ENCODE measurements around the gene ZDHHC18. TPM values are rescaled to one million over a fixed set of nuclear protein-coding genes. Genes with fewer than 3 reads are reported as not detected.
"Not testable (repeated sequence)": the region's sequence is repeated elsewhere in the genome, so short reads cannot be mapped to it uniquely, and the experiment has no call there.

ZDHHC18 gene
- total RNA-seq, 6 experiments from 2014 or later: 9.6 to 16.9 (median 14.1) TPM

GRCh38 chr1:26810105-26810504 lies 16.4 kb upstream of the ZDHHC18 start:
- Histone ChIP-seq H3K4me1 (peaks cover 0 to 33% (median 9%) of the 10 kb centered on the region in 4 donors), H3K27ac (peak overlapping the region in 2 of 3 donors; percentile 77 to 78)
- ATAC-seq (peak; percentile 72 to 81 (median 78)), DNase-seq (peak in 1 of 3 donors; percentile 41)
- H3K4me3 ChIP-seq, H3K9me3 ChIP-seq, H3K36me3 ChIP-seq, H3K27me3 ChIP-seq: not testable (repeated sequence)
- WGBS (ENCODE audit: insufficient coverage, low coverage, low lambda C conversion rate, missing lambda C conversion rate): 0% methylated on average over 3 of the region's 11 CpGs
- TF ChIP-seq, protein P1, sequence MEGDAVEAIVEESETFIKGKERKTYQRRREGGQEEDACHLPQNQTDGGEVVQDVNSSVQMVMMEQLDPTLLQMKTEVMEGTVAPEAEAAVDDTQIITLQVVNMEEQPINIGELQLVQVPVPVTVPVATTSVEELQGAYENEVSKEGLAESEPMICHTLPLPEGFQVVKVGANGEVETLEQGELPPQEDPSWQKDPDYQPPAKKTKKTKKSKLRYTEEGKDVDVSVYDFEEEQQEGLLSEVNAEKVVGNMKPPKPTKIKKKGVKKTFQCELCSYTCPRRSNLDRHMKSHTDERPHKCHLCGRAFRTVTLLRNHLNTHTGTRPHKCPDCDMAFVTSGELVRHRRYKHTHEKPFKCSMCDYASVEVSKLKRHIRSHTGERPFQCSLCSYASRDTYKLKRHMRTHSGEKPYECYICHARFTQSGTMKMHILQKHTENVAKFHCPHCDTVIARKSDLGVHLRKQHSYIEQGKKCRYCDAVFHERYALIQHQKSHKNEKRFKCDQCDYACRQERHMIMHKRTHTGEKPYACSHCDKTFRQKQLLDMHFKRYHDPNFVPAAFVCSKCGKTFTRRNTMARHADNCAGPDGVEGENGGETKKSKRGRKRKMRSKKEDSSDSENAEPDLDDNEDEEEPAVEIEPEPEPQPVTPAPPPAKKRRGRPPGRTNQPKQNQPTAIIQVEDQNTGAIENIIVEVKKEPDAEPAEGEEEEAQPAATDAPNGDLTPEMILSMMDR (IDR thresholded peaks at IDR 0.05): peak; percentile 63 to 77 (median 66)
- intact Hi-C loops (cut with DNase I): loop anchor here (10.0 kb wide), 1 partner anchor 65 kb away; no protein-coding TSS in a partner anchor

GRCh38 chr1:26811057-26811456 lies 15.4 kb upstream of the ZDHHC18 start:
- Histone ChIP-seq H3K27me3 (no peaks in the 10 kb centered on the region), H3K4me1 (peaks cover 0 to 33% (median 9%) of the 10 kb centered on the region in 4 donors), H3K36me3 (no peaks in the 10 kb centered on the region), H3K4me3 (no peak overlapping the region), H3K9me3 (no peaks in the 10 kb centered on the region), H3K27ac (no peak overlapping the region)
- 70% methylated on average over 4 of the region's 4 CpGs for WGBS (ENCODE audit: insufficient coverage, low coverage, low lambda C conversion rate, missing lambda C conversion rate)
- ATAC-seq (no peak), DNase-seq (no peak)
- intact Hi-C loops (cut with DNase I): loop anchor here (10.0 kb wide), 1 partner anchor 64 kb away; no protein-coding TSS in a partner anchor
- TF ChIP-seq, protein P1 (IDR thresholded peaks at IDR 0.05): no peak
- no peak for TF ChIP-seq POLR2A (IDR thresholded peaks at IDR 0.05)

GRCh38 chr1:26811708-26812107 lies 14.8 kb upstream of the ZDHHC18 start:
- intact Hi-C loops (cut with DNase I): loop anchor here (10.0 kb wide), 1 partner anchor 63 kb away; no protein-coding TSS in a partner anchor
- ATAC-seq: no peak

DNA sequence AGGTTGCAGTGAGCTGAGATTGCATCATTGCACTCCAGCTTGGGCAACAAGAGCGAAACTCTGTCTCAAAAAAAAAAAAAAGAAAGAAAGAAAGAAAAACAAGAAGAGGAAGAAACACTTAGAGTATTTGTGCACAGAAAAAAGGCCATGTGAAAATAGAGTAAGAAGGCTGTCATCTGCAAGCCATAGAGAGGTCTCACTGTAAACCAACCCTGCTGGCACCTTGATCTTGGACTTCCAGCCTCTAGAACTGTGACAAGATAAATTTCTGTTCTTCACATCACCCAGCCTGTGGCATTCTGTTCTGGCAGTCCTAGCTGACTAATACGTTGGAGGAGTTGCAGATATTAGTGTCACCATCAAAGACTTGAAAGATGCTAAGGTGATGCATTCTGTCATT lies 12.1 kb upstream of the ZDHHC18 start:
- Histone ChIP-seq H3K4me3 (no peak overlapping the region), H3K9me3 (no peaks in the 10 kb centered on the region), H3K27ac (no peak overlapping the region), H3K36me3 (no peaks in the 10 kb centered on the region), H3K27me3 (no peaks in the 10 kb centered on the region), H3K4me1 (peaks cover 0 to 26% (median 3%) of the 10 kb centered on the region in 4 donors)
- WGBS (ENCODE audit: insufficient coverage, low coverage, low lambda C conversion rate, missing lambda C conversion rate): 100% methylated on average over 1 of the region's 2 CpGs
- intact Hi-C loops (cut with DNase I): loop anchor here (10.0 kb wide), 1 partner anchor 60 kb away; no protein-coding TSS in a partner anchor
- ATAC-seq (no peak), DNase-seq (no peak)
- TF ChIP-seq POLR2A (IDR thresholded peaks at IDR 0.05): no peak
- TF ChIP-seq, protein P1 (IDR thresholded peaks at IDR 0.05): no peak

More at GRCh38 chr1:26811708-26812107, 14.8 kb upstream of the ZDHHC18 start:
- no peak for DNase-seq
- no peak overlapping the region for H3K4me3 ChIP-seq
- TF ChIP-seq POLR2A (IDR thresholded peaks at IDR 0.05): no peak
- TF ChIP-seq, protein P1 (IDR thresholded peaks at IDR 0.05): no peak
- no peaks in the 10 kb centered on the region for H3K9me3 ChIP-seq
- H3K36me3 ChIP-seq: no peaks in the 10 kb centered on the region
- no peak overlapping the region for H3K27ac ChIP-seq
- H3K27me3 ChIP-seq: no peaks in the 10 kb centered on the region
- peaks cover 0 to 33% (median 9%) of the 10 kb centered on the region in 4 donors for H3K4me1 ChIP-seq
